Muscle of back (tissue), 11 donors: Measurements from ENCODE around the gene CCDC92. TPM values are rescaled to one million over a fixed set of nuclear protein-coding genes. Genes with fewer than 3 reads are reported as not detected.
"Not testable (repeated sequence)": the region's sequence is repeated elsewhere in the genome, so short reads cannot be mapped to it uniquely, and the experiment has no call there.

Source experiments
- DNase-seq, 3 donors: peaks; one replicate each; pipeline versions ENCODE4 v3.0.0 to v3.0.0-alpha.2; 2013
- polyA plus RNA-seq, 10 donors: library from polyadenylated mRNA; unstranded; fragments of 120-200 nt; gene quantifications; one replicate each; pipeline ENCODE4 v1.2.1, GENCODE V29; 2013; ENCODE audit not compliant: insufficient read length in 10 of 10

Gene CCDC92
- polyA plus RNA-seq, 10 donors = 22.5 to 30.0 (median 27.6) TPM

DNA sequence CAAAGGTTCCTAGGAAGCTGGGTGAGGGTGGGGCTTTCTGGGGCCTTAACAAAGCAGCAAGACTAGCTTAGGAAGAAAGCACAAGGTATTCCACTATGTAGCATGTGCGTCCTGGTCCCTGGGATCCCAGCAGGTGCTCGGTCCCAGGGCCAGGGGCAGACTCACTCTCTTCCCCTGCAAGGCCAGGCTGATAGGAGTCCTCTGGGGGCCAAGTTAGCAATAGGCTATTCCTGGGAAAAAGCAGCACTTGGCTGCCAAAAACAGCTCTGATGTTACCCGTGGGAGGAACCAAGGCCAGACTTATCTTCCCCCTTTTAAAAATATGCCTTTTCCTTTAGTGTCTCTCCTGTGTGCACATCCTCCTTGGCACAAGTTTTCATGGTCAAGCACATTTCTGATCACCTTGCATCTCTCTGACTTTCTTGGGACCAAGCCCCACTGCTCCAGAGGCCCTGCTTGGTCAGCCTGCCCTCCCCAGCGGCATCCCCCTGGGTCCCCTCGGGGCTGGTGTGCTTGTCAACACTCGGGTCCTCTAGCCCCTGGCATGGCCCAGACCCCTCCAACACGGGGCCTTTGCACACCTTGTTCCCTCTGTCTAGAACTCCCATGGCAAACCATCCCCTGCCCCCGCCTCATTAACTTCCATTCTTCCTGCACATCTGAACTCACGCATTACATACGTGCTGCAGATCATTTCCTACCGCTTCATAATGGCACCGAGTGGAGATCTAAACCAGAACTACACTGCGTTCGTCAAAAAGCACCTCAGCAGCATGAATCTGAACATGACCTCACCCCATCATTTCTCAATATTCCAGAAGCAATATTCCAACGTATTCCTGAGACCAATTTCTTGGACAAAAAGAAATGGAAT lies 21.9 kb downstream of the CCDC92 start:
- DNase-seq = no peak

DNA sequence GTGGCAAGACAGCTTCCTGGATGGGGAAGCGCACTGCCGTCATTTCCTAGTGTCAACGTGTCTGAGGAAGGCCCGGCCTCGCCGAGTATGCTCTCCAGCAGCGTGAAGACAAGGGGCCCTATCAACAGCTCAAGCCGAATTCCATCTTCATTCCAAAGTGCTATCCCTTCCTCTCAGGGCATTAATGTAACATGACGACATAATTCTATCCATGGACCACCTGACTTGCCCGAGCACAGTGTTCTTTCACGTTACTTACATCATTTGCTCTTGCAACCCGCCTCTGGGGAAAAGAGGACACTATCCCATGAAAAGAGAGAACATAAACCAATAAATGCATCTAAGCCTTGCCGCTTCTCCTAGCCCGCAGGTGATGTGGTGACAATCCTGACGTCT lies 22.9 kb downstream of the CCDC92 start:
- DNase-seq = no peak

DNA sequence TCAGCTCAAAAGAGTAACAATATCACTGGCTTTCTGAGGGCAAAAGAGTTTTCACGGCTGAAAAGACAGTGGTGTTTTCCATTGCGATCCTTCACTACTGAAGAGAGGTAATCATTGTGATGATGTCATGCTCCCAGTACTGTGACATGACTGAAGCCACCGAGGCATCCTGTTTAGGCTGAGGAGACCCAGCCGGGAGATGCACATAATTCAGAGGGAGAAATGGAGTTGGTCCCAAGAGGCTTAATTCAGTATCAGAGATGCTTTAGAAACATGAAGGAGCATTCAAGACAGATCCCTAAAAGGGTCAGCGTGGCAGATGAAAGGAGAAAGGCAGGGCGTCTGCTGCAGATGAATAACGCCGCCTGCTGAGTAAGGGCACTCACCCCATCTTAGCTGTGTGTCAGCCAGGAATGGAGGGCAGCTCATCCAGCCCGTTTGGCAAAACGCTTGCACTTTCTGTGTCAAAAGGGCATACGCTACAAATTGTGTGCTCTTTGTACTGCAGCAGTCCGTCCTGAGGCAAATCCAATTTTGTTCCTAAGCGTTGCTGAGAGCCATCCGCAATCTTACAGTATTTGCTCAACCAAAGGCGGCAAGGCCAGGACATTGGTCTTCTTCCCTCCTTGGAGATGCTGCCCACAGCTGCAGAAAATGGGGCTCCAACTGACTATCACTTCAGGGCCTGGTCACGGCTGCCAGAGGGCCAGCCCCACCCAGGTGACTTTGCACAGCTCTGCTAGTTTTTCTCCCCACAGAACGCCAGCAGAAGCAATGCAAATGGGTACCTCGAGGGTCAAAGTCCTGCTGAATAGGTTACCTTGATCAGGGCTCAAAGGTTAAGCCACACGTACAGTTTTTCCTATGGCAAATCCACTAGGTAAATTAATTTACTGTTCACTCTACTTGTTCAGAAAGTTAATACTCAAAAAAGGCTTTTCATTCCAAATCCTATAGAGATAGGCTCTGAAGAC lies 23.5 kb downstream of the CCDC92 start:
- DNase-seq = no peak

DNA sequence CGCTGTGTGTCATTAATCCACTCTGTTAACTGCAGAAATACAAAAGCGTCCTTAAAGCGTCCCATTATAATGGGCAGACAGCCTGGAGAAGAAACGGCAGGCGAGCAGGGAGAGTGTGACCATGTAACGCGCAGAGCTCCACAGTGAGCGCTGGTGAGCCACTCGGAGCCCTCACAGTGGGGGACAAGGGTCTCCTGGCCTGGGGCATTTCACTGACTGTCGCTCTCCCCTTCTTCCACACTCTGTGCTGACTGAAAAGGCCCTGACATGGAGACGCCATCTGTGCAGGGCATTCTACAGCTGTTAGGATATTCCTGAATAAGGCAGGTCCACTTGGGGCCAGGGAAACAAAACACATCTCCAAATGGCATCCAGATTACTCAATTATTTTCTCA lies 24.2 kb downstream of the CCDC92 start:
- no peak for DNase-seq

DNA sequence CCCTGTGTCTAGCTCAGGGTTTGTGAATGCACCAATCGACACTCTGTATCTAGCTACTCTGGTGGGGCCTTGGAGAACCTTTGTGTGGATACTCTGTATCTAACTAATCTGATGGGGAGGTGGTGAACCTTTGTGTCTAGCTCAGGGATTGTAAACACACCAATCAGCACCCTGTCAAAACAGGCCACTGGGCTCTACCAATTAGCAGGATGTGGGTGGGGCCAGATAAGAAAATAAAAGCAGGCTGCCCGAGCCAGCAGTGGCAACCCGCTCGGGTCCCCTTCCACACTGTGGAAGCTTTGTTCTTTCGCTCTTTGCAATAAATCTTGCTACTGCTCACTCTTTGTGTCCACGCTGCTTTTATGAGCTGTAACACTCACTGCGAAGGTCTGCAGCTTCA lies 25.1 kb downstream of the CCDC92 start:
- DNase-seq = not testable (repeated sequence)

DNA sequence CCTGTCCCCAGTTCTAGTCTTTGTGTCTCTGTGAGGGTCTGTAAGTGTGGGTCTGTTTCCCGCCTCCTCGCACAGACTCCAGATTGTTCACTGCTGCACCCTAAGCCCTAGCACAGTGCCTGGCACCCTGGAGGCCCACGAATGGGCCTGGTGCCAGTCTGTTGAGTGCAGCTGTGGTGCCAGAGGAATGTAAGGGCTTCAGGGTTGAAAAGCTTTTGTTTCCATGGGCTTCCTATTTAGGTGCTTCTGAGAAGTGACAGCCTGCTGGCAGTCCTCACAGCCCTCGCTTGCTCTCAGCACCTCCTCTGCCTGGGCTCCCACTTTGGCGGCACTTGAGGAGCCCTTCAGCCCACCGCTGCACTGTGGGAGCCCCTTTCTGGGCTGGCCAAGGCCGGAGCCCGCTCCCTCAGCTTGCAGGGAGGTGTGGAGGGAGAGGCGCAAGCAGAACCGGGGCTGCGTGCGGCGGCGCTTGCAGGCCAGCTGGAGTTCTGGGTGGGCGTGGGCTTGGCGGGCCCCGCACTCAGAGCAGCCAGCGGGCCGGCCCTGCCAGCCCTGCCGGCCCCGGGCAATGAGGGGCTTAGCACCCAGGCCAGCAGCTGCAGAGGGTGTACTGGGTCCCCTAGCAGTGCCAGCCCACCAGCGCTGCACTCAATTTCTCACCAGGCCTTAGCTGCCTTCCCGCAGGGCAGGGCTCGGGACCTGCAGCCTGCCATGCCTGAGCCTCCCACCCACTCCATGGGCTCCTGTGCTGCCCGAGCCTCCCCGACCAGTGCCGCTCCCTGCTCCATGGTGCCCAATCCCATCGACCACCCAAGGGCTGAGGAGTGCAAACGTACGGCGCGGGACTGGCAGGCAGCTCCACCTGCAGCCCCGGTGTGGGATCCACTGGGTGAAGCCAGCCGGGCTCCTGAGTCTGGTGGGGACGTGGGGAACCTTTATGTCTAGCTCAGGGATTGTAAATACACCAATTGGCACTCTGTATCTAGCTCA lies 25.8 kb downstream of the CCDC92 start:
- DNase-seq = not testable (repeated sequence)

DNA sequence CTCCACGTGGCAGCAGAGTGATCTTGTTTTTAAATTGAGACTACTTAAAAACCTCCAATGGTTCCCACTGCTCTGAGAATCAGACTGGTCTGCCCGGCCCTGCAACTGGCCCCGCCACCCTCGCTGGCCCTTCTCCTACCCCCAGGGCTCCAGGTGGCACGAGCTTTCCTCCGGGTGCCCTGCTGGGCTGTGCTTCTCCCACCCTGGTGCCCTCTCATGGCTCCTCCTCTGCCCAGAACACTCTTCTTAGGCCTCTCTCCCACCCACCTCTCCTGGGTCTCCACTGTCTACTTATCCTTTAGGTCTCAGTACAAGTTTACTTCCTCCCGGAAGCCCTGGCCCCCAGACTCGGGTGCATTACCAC lies 26.5 kb downstream of the CCDC92 start:
- DNase-seq = no peak

DNA sequence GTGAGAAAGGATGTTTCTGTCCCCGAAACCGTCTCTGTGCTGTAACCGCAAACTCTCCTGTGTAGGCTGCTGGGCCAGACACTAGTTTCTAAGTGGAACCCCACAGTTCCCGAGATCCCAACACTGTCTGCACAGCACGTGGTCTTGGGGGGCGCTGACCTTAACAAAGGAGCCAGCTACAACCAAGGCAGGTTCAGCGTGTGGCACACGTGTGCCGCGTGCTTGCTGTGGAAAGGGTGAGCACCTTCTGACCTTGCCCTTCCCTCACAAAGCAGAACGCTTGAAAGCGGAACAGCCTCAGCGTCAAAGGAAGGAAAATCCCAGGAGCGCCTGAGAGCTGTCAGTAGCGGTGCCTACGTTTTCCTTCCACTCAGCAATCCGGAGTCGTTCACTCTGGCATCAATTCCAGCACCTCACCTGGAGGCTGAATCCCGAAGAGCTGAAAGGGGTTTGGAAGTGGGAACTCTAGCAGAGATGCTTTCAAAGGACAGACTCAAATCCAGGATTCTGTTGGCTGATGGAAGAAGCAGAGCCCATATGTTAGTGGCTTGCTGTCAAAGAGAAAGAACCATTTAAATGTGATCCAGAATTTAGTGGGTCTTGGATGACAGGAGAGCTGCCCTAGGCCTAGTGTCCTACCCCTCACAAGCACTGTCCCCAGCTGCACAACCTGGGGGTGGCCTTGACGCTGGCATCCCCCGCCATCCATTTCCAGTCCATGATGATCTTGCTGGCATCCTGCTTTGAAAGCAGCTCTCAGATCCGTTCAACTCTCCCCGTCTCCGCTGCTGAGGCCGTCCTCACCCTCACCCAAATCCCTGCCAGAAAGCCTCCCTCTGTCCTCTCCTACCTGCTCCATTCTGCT lies 27.1 kb downstream of the CCDC92 start:
- no peak for DNase-seq

DNA sequence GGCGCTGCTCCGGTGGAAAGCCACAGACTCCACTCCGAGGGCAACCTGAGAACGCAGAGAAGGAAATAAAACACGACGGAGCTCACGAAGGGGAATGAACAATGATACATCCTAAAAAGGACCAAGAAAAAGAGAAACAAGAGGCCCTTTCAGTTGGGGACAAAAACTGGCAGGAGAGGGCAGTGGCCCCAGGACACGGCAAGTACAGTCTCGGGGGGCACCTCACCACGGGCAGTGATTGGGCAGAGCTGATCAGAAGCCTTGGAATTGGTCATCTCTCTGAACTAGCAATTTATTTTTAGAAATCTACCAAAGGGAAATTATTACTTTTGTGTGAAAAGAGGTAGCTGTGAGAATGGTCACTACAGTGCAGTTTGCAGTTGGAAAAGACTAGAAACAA lies 27.9 kb downstream of the CCDC92 start:
- no peak for DNase-seq

DNA sequence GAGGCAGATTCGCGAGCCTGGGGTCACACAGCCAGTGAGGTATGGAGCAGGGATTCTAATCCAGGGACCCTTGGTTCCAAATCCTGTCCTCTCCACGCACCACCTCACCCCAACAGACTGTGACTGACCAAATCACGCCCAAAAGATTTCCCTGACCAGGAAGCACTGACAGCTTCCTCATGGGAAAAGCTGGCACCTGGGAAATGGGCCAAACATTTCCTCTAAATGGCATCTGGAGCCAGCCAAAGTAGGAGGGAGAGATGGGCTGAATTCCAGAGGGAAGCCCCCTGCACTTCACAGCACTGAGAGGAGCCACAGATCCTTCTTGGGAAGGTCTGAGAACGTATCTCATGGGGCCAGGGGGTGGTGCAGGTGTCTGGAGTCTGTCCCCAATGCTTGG lies 28.8 kb downstream of the CCDC92 start:
- no peak for DNase-seq

DNA sequence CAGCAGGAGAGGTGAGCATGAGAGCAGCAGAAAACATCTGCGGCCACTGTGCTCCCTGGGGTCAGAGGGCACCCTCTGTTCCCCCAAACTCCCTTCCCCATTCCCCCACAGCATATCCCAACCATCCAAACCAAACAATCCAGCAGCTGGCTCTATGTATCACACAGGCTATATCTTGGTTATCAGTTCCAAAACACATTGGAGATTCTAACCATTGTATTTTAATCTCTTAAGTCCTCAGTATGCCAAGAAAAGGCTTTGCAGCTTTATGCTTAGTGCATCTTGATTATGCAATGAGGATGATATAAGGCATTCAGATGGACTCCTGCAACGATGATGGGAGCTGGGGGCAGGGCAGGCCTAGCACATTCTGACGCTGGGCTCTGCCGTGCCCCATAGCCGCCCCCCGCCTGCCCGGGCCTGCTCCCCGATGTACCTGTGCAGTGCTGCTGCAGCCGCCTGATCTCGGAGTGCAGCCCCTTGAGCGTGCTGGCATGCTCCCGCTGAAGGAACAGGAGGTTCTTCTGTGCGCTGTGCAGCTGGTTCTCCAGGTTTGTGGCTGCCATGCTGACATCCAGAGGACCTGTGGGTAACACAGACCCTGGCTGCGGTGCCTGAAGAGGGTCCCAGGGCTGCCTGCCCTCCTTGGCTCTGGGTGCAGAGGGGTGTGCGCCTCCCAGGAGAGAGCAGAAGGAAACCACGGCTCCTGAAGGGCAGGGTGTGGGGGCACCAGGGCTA lies 29.6 kb downstream of the CCDC92 start:
- DNase-seq = no peak

DNA sequence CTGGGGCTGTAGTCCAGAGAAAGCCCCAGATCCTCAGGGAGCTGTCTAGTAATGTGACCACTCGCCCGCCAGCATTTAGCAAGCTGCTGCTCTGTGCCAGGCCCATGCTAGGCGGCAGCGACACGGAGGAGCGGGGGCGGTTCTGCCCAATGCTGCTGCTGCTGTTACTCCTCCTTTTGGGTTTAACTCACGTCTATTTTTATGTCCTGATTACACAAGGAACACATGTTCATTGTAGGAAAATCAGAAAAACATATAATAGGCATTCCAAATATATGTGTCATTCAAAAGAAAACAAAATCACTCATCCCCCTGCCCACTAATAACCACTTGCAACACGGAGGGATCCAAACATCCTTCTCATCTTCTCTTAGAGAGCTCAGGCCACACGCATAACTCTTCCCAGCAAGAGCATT lies 30.4 kb downstream of the CCDC92 start:
- peak in 1 of 3 donors; percentile 68 for DNase-seq

DNA sequence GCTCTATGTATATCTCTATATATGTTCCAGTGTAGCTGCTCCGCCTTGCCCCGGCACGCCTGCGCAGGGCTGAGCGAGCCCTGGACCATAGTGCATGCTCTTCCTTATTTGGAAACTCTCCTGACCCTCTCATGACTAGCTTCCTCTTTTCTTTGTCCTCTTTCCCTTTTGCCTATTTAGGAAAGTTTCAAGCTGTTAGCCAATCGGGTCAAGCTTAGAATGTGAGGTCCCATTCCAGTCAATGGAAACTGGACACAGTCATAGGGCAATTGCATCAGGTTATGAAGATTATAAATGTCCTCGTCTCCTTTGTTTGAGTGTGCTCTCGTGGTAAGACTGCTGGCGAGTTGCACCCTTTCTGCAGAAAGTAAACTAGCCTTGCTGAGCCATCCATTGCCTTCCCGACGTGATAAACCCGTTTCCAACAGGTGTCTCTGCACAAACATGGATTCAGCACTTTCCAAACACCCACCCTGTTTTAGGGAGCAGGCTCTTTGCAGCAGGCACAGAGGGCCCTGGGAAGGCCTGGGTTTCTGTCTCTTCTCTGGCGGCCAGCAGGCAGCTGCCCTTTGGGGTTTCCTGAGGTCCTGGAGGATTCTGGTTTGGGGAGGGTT lies 30.9 kb downstream of the CCDC92 start:
- DNase-seq = no peak

DNA sequence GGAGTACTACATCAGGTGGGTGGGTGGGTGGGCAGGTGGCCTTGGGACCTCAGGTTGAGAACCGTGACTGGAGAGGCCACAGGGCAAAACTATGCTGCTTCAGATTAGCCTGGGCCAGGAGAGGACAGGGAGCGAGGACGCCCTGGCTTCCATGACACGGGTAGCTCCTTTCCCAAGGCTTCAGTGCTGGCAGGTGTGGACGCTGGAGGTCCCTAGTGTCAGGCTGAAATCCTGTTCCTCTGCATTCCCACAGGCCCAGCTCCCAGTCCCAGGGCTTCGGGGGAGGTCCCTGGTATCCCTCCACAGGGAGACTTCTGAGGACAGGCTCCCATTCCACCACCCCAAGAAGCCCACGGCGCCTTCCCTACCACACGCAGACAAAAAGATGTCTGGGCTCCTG lies 31.6 kb downstream of the CCDC92 start:
- DNase-seq = no peak

DNA sequence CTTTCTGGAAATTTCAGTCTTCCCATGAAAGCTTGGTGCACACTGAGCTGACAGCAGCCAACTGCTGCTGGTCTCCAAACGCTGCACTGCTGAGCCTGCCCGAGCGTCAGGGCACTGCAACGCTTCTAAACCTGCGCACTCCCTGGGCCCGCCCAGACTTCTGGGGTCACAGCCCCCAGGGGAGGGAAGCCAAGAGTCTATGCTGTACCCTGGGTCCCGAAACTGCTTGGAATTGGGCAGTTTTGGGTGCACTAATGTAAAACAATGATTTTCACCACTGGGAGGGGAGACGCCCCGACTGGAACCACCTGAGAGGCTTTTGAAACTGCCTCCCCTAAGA lies 32.0 kb downstream of the CCDC92 start:
- no peak for DNase-seq

DNA sequence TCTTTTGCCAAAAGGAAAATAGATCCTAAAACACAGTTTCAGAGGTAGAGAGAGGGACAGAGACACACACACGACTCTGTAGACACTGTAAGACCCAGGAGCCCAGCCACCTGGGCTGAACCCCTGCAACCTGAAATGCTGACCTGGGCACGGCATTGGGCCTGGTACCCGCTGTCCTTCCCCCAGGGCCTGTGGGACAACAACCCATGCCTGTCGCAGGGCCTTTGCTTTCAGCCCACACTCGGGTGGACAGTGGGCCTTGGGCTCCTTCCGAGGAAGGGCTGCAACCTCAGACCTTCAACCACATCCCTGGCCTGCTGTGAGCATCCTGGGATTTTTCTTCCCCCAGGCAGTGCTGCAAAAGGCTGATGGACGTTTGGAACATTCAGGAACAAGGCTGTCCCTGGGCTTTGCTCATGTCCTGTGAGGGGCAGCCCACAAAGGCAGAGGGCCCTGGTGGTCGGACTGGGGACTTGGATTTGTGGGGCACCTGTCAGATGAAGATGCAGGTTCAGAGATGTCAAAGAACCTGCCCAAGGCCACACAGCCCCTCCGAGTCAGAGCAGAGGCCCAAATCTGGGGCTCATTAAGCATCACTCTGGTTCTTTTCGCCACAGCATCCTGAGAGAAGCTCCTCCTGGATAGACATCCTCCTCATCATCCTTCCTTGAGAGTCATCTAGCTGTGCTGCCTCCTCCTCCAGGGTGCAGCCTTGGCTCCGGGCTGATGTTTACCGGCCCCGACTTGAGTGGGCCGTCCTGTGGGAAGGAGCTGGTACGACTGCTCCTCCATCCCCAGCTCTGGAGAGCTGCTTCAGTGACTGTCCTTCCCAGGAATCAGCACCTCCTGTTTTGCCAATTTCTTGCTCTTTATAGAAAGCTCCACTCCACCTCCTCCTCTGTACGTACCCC lies 32.7 kb downstream of the CCDC92 start:
- no peak for DNase-seq

DNA sequence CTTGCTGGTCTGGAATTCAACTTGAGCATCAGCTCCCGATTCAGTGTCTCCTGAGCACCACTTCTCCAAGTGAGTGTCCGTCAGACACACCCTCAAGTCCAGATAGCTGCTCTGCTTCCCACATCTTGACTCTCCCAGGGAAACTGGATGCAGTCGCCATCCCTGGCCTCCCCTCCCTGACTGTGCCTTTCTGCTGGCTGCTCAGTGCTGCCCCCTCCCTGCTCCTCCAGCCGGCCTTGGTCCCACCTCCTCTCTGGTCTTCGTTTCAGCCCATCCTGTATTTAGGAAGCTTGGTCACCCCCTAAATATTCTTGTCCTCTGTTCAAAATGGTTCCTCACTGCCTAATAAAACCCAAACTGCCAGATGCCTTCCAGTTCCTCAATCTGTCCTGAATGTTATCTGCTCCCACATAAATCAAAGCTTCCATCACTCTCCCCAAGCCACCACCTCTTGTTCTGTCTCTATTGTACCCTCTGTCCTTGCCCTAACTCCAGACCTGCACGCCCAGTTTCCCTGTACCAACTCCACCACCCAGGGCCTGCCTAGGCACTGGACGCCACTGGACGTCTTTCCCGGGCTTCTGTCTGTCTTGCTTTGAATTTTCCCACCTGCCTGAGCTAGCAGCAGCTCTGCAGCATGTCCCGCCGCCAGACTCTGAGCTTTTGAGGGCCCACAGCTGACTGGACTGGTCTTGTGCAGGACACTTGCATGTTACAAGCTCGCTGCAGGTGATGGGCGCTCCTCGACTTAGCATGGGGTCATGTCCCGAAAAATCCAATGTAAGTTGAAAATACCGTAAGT lies 33.8 kb downstream of the CCDC92 start:
- no peak for DNase-seq
